ENCODE measurements around the gene TRIM27. TPM values are rescaled to one million over a fixed set of nuclear protein-coding genes. Genes with fewer than 3 reads are reported as not detected.

The TRIM27 gene
- total and polyA plus RNA-seq, 8 donors = 24.1 to 43.3 (median 31.0) TPM

- no peak for DNase-seq
- intact Hi-C loops (cut with DNase I) = no loop called here
- H3K9me3 ChIP-seq = no peaks in the 10 kb centered on the region
- H3K4me3 ChIP-seq = no peak overlapping the region
- no peak for FAIRE-seq
- no peak for ATAC-seq
- peaks cover 0 to 48% (median 33%) of the 10 kb centered on the region in 3 donors for H3K36me3 ChIP-seq
- peaks cover 11 to 17% (median 12%) of the 10 kb centered on the region in 3 donors for H3K4me1 ChIP-seq
- 96 to 100% methylated on average over 1 of the region's 1 CpG for WGBS, 2 donors
- no peak for TF ChIP-seq CTCF (IDR thresholded peaks at IDR 0.05)
- no peak overlapping the region for H3K27ac ChIP-seq
- H3K27me3 ChIP-seq = no peaks in the 10 kb centered on the region
Observed at GRCh38 chr6:28920281-28920680, 3.5 kb downstream of the TRIM27 start.

GRCh38 chr6:28914941-28915340 lies 8.8 kb downstream of the TRIM27 start:
- Histone ChIP-seq H3K4me1 (peaks cover 0 to 4% (median 0%) of the 10 kb centered on the region in 3 donors), H3K36me3 (peaks cover 0 to 73% (median 58%) of the 10 kb centered on the region in 3 donors), H3K4me3 (no peak overlapping the region), H3K27ac (no peak overlapping the region), H3K27me3 (no peaks in the 10 kb centered on the region), H3K9me3 (no peaks in the 10 kb centered on the region)
- FAIRE-seq (no peak), DNase-seq (no peak), ATAC-seq (no peak)
- 65 to 73% methylated on average over 2 of the region's 2 CpGs for WGBS, 2 donors
- no peak for TF ChIP-seq CTCF (IDR thresholded peaks at IDR 0.05)
- intact Hi-C loops (cut with DNase I) = no loop called here

GRCh38 chr6:28910901-28911690 lies 12.7 kb downstream of the TRIM27 start:
- intact Hi-C loops (cut with DNase I) = no loop called here

GRCh38 chr6:28907394-28907793 lies 16.4 kb downstream of the TRIM27 start:
- DNase-seq (no peak), ATAC-seq (no peak), FAIRE-seq (no peak)
- TF ChIP-seq CTCF (IDR thresholded peaks at IDR 0.05) = no peak
- H3K27me3 ChIP-seq = no peaks in the 10 kb centered on the region
- WGBS, 2 donors = 82 to 83% methylated on average over 3 of the region's 3 CpGs
- H3K4me3 ChIP-seq = no peak overlapping the region
- no peaks in the 10 kb centered on the region for H3K9me3 ChIP-seq
- peaks cover 10 to 75% (median 43%) of the 10 kb centered on the region in 3 donors for H3K36me3 ChIP-seq
- intact Hi-C loops (cut with DNase I) = no loop called here
- no peaks in the 10 kb centered on the region for H3K4me1 ChIP-seq
- no peak overlapping the region for H3K27ac ChIP-seq

More at GRCh38 chr6:28910901-28911690, 12.7 kb downstream of the TRIM27 start:
- Histone ChIP-seq H3K27ac (no peak overlapping the region), H3K4me1 (no peaks in the 10 kb centered on the region), H3K4me3 (no peak overlapping the region), H3K9me3 (no peaks in the 10 kb centered on the region), H3K27me3 (no peaks in the 10 kb centered on the region), H3K36me3 (peaks cover 0 to 69% (median 52%) of the 10 kb centered on the region in 3 donors)
- WGBS, 2 donors = 85 to 86% methylated on average over 3 of the region's 3 CpGs
- FAIRE-seq (no peak), DNase-seq (no peak), ATAC-seq (no peak)
- no peak for TF ChIP-seq CTCF (IDR thresholded peaks at IDR 0.05)

GRCh38 chr6:28906669-28907068 lies 17.1 kb downstream of the TRIM27 start:
- FAIRE-seq = no peak
- no peak for TF ChIP-seq CTCF (IDR thresholded peaks at IDR 0.05)
- WGBS, 2 donors = 94 to 97% methylated on average over 4 of the region's 4 CpGs
- Histone ChIP-seq H3K27me3 (no peaks in the 10 kb centered on the region), H3K4me3 (no peak overlapping the region), H3K36me3 (peaks cover 10 to 78% (median 43%) of the 10 kb centered on the region in 3 donors), H3K4me1 (no peaks in the 10 kb centered on the region), H3K27ac (no peak overlapping the region), H3K9me3 (no peaks in the 10 kb centered on the region)
- ATAC-seq = peak in 1 of 4 donors; percentile 18
- intact Hi-C loops (cut with DNase I) = no loop called here
- DNase-seq = no peak

Data from pancreas (tissue), 10 donors.